NB4 (cell line): Measurements from ENCODE around the gene ACTL9.

Source experiments
- POLR2A ChIP-seq: IDR thresholded peaks from 2 replicates; pipeline ENCODE4 v1.6.1; 2011; ENCODE audit warnings: mild to moderate bottlenecking; ENCODE audit not compliant: insufficient read length; ENCODE audit errors: extremely low read depth
- TF ChIP-seq, protein P1 (sequence below): IDR thresholded peaks from one replicate; pipeline ENCODE4 v1.5.1; 2012; ENCODE audit warnings: low read depth, low read length

DNA sequence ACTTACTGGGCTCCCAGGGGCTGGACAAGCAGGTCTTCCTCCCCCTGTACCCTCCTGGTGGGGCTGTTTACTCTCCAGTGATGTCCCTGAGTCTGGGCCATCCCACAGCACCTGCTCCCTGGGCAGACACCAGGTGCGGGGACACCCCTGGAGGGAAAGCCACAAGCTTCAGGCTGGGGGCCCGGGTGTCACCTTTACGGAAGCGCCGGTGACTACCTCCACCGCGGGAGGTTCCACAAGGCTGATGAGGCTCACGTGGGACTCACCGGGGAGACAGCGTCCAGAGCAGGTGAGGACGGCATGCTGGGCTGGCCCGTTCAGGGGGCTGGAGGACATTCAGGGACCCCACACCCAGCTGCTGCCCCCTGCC, 43.3 kb downstream of the ACTL9 start:
- TF ChIP-seq, protein P1, sequence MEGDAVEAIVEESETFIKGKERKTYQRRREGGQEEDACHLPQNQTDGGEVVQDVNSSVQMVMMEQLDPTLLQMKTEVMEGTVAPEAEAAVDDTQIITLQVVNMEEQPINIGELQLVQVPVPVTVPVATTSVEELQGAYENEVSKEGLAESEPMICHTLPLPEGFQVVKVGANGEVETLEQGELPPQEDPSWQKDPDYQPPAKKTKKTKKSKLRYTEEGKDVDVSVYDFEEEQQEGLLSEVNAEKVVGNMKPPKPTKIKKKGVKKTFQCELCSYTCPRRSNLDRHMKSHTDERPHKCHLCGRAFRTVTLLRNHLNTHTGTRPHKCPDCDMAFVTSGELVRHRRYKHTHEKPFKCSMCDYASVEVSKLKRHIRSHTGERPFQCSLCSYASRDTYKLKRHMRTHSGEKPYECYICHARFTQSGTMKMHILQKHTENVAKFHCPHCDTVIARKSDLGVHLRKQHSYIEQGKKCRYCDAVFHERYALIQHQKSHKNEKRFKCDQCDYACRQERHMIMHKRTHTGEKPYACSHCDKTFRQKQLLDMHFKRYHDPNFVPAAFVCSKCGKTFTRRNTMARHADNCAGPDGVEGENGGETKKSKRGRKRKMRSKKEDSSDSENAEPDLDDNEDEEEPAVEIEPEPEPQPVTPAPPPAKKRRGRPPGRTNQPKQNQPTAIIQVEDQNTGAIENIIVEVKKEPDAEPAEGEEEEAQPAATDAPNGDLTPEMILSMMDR: no peak
- TF ChIP-seq POLR2A: no peak
